Mucosa of descending colon (tissue), 3 donors: Measurements from ENCODE around the gene CCDC51. TPM values are rescaled to one million over a fixed set of nuclear protein-coding genes. Genes with fewer than 3 reads are reported as not detected.
A peak's percentile ranks its signal among the peaks of the same experiment; 100 is the strongest.
"Not testable (repeated sequence)": the region's sequence is repeated elsewhere in the genome, so short reads cannot be mapped to it uniquely, and the experiment has no call there.

Source experiments
- ATAC-seq: fragments of 200-7000 bp; cut with Tn5 transposase; one replicate; pipeline ENCODE4 v1.9.1; 2020; ENCODE audit warnings: mild to moderate bottlenecking, moderate library complexity
- DNase-seq, 3 donors: peaks; one replicate each; pipeline ENCODE4 v3.0.0-alpha.2; 2020
- H3K36me3 ChIP-seq: fragments of 200-600 bp; one replicate; pipeline ENCODE4 v1.8.0; 2021; ENCODE audit warnings: low read depth, mild to moderate bottlenecking
- H3K4me1 ChIP-seq: fragments of 200-600 bp; one replicate; pipeline ENCODE4 v1.8.0; 2021; ENCODE audit warnings: low read depth, mild to moderate bottlenecking
- H3K4me3 ChIP-seq: fragments of 200-600 bp; one replicate; pipeline ENCODE4 v1.8.0; 2021; ENCODE audit warnings: mild to moderate bottlenecking
- H3K9me3 ChIP-seq: fragments of 200-600 bp; one replicate; pipeline ENCODE4 v1.8.0; 2021; ENCODE audit warnings: mild to moderate bottlenecking
- CTCF ChIP-seq: fragments of 200-600 bp; IDR thresholded peaks from one replicate; pipeline ENCODE4 v1.8.0; 2022; ENCODE audit warnings: antibody characterized with exemption, mild to moderate bottlenecking
- intact Hi-C, 2 donors: fragments of 100-400 bp; cut with DNase I in 1 of 2; cut with micrococcal nuclease in 1 of 2; formaldehyde crosslinking; loops; one replicate each; pipeline versions ENCODE4 v1.11.0 to v1.11.1; 2022; cut with DNase I, micrococcal nuclease
- long read RNA-seq, 2 donors: library from polyadenylated mRNA; unstranded; transcript quantifications; one replicate each; pipeline ENCODE4 v2.0.0, GENCODE V29; 2019 to 2021
- total RNA-seq, 3 donors: library from RNA; stranded (reverse); fragmentation: NEBNext Ultra II Directional in 2 of 3; extraction: Animal tissue kit (Norgen Biotek cat#: 25700) in 2 of 3; gene quantifications; one replicate each; pipeline versions ENCODE4 v1.2.1 to v1.2.4, GENCODE V29; 2021 to 2023
- donor health status: DM: no; HTN: no; CAD: no; lungs with moderate emphysema.
- donor health status: DM: no; HTN: no; CAD: no.
- donor health status: DM: no; HTN: yes; CAD: no.

The CCDC51 gene
- total RNA-seq = 10 to 100 TPM; 13.0 to 15.3 (median 14.8) TPM
- long read RNA-seq, donor 1, partial matches to known transcripts = 5 of 17 reads
- long read RNA-seq, donor 1, other reads (novel, unspliced or antisense) = 6 of 17 reads
- long read RNA-seq, donor 2, transcript CCDC51-201 (4 exons, 1,560 nt) = major isoform, 13 of 34 reads
- long read RNA-seq, donor 2, partial matches to known transcripts = 9 of 34 reads
- long read RNA-seq, donor 2, other reads (novel, unspliced or antisense) = 7 of 34 reads

- Histone ChIP-seq H3K4me1 (peaks cover 19% of the 10 kb centered on the region), H3K9me3 (no peaks in the 10 kb centered on the region), H3K4me3 (peak within 1 kb of the TSS; percentile 92), H3K36me3 (no peaks in the 10 kb centered on the region)
- DNase-seq (peak; percentile 99), ATAC-seq (peak; percentile 96)
- TF ChIP-seq CTCF = no peak
- intact Hi-C loops = loop anchor here (5.0 kb wide), 2 partner anchors 38 to 168 kb away; no protein-coding TSS in a partner anchor
Observed at GRCh38 chr3:48439820-48440589, at the start of gene CCDC51, which contains the start of gene TMA7. CCDC51 (minus strand) TSS chr3:48440119; CDS start chr3:48435128, 4,991 bp downstream. TMA7 (plus strand) TSS chr3:48440257; CDS start chr3:48440297, 40 bp downstream.

DNA sequence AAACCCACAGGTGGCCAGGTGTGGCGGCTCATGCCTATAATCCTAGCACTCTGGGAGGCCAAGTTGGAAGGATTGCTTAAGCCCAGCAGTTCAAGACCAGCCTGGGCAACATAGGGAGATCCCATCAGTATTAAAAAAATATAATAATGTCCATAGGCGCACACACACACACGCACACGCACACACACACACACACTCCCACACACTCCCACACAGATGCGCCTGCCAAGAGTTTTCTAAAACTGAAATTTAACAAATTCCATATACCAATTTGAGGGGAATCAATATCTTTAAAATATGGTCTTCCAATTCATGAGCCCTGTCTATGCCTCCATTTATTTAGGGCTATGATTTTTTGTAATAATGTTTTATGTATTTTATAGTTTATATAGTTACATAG, 47.0 kb upstream of the CCDC51 start:
- Histone ChIP-seq H3K4me3 (no peak overlapping the region), H3K9me3 (no peaks in the 10 kb centered on the region), H3K36me3 (no peaks in the 10 kb centered on the region), H3K4me1 (no peaks in the 10 kb centered on the region)
- no peak for ATAC-seq
- TF ChIP-seq CTCF = no peak
- DNase-seq = no peak
- intact Hi-C loops = no loop called here

- H3K4me3 ChIP-seq, ATAC-seq, intact Hi-C loops, H3K36me3 ChIP-seq, H3K4me1 ChIP-seq, DNase-seq, H3K9me3 ChIP-seq: not testable (repeated sequence)
Observed at GRCh38 chr3:48482822-48483221, 42.9 kb upstream of the CCDC51 start.

DNA sequence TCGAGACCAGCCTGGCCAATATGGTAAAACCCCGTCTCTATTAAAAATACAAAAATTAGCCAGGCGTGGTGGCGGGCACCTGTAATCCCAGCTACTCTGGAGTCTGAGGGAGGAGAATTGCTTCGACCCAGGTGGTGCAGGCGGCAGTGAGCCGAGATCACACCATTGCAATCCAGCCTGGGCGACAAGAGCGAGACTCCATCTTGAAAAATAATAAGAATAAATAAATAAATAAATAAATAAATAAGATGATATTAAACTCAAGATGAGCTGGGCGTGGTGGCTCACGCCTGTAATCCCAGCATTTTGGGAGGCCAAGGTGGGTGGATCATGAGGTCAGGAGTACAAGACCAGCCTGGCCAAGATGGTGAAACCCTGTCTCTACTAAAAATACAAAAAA, 41.0 kb upstream of the CCDC51 start:
- H3K4me1 ChIP-seq, H3K36me3 ChIP-seq, ATAC-seq, intact Hi-C loops, H3K9me3 ChIP-seq, DNase-seq, H3K4me3 ChIP-seq: not testable (repeated sequence)

- intact Hi-C loops = no loop called here
- DNase-seq = peak in 1 of 3 donors; percentile 72
- no peak overlapping the region for H3K4me3 ChIP-seq
- no peaks in the 10 kb centered on the region for H3K36me3 ChIP-seq
- H3K4me1 ChIP-seq = no peaks in the 10 kb centered on the region
- TF ChIP-seq CTCF = no peak
- H3K9me3 ChIP-seq = no peaks in the 10 kb centered on the region
- peak; percentile 76 for ATAC-seq
Observed at GRCh38 chr3:48478626-48479555, 39.0 kb upstream of the CCDC51 start.

DNA sequence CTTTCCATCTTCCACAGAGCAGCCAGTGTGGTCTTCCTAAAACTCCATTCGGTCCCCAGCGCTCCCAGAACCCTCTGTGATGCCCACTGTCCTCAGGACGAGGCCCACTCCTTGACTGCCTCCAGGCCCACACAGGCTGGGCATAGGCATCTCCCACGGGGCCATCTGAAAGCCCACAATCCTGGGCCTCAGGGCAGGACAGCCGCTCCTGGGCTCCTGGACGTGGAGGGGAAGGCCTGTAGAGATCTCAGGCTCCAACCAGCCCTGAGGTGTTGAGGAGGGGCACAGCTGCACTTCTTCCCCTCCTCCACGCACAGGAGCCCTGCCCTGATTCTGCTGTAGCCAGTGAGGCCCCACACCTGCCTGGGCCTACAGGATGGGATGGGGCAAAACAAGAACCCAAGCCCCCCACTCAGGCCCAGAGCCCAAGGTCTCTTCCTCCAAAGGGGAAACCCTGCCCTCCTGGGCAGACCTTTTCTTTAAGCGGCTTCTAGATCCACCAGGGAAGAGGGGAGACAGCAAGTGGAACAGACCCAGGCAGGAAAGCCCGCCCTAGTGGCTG, 38.1 kb upstream of the CCDC51 start:
- ATAC-seq (no peak), DNase-seq (no peak)
- TF ChIP-seq CTCF = no peak
- no peaks in the 10 kb centered on the region for H3K9me3 ChIP-seq
- no peaks in the 10 kb centered on the region for H3K36me3 ChIP-seq
- intact Hi-C loops = no loop called here
- H3K4me1 ChIP-seq = peaks cover 6% of the 10 kb centered on the region
- no peak overlapping the region for H3K4me3 ChIP-seq
